ENCODE data around the gene DBI.

DNA sequence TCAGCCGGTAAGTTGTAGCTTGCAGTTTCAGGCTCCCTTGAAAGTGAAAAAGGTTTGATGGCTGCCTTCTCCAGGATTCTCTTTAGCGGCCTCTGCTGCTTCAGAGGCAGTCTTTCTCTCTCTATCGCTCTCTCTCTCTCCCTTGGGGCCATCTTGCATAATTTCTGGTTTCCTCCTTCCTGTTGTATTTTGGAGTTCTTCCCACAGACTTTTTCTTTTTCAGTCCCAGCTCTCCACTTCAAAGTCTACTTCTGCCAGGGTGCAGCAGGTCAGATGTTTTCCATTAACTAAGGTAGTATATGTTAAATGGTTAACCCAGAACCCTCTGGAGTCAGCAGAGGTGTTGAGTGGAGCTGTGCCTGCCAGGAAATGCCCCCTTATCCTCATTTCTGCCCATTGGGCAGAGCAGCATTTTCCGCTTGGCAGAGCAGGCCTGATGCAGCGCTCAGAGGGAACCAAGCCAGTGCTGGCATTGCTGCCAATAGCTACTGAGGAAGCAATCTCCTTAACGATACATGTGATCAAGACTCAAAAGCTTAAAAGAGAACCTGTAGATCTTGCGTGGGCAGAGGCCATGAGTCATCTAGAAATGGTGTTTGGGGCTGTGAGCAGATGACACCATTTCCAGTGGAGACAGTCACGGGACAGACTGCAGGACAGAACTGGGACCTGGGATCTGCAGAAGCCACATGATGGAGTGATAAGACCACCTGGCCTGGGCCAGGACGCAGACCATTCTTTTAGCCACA, 20.8 kb downstream of the DBI start:
- TF ChIP-seq CHD2 (IDR thresholded peaks at IDR 0.05; ENCODE audit: low read length) = no peak
- no peak for TF ChIP-seq POLR2A (IDR thresholded peaks at IDR 0.05; ENCODE audit: control extremely low read depth in 1 of 2, low read depth in 2 of 2, low read length in 2 of 2)
- TF ChIP-seq, protein P1, sequence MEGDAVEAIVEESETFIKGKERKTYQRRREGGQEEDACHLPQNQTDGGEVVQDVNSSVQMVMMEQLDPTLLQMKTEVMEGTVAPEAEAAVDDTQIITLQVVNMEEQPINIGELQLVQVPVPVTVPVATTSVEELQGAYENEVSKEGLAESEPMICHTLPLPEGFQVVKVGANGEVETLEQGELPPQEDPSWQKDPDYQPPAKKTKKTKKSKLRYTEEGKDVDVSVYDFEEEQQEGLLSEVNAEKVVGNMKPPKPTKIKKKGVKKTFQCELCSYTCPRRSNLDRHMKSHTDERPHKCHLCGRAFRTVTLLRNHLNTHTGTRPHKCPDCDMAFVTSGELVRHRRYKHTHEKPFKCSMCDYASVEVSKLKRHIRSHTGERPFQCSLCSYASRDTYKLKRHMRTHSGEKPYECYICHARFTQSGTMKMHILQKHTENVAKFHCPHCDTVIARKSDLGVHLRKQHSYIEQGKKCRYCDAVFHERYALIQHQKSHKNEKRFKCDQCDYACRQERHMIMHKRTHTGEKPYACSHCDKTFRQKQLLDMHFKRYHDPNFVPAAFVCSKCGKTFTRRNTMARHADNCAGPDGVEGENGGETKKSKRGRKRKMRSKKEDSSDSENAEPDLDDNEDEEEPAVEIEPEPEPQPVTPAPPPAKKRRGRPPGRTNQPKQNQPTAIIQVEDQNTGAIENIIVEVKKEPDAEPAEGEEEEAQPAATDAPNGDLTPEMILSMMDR (IDR thresholded peaks at IDR 0.05; ENCODE audit: control extremely low read depth in 1 of 3, insufficient read depth in 1 of 3, low read depth in 1 of 3, low read length in 3 of 3) = no peak
- TF ChIP-seq EZH2 (IDR thresholded peaks at IDR 0.05; ENCODE audit: low read depth, low read length, severe bottlenecking) = no peak
- no peak for TF ChIP-seq BRCA1 (IDR thresholded peaks at IDR 0.05; ENCODE audit: low read depth, low read length)
- TF ChIP-seq TCF12 (IDR thresholded peaks at IDR 0.05; ENCODE audit: low read depth, low read length) = no peak
- TF ChIP-seq, protein P2, sequence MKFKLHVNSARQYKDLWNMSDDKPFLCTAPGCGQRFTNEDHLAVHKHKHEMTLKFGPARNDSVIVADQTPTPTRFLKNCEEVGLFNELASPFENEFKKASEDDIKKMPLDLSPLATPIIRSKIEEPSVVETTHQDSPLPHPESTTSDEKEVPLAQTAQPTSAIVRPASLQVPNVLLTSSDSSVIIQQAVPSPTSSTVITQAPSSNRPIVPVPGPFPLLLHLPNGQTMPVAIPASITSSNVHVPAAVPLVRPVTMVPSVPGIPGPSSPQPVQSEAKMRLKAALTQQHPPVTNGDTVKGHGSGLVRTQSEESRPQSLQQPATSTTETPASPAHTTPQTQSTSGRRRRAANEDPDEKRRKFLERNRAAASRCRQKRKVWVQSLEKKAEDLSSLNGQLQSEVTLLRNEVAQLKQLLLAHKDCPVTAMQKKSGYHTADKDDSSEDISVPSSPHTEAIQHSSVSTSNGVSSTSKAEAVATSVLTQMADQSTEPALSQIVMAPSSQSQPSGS (IDR thresholded peaks at IDR 0.05; ENCODE audit: low read length) = no peak
- no peak for TF ChIP-seq RXRA (IDR thresholded peaks at IDR 0.05; ENCODE audit: insufficient read depth, low read depth, low read length)
